H9 (cell line): Measurements from ENCODE around the gene NIM1K. TPM values are rescaled to one million over a fixed set of nuclear protein-coding genes. Genes with fewer than 3 reads are reported as not detected.
"Not testable (repeated sequence)": the region's sequence is repeated elsewhere in the genome, so short reads cannot be mapped to it uniquely, and the experiment has no call there.

Experiments used
- DNase-seq: peaks from one replicate; pipeline ENCODE4 v3.0.0-alpha.2; 2017
- H2AFZ ChIP-seq: one replicate; pipeline ENCODE4 v1.6.1; 2013; ENCODE audit warnings: mild to moderate bottlenecking, low read length, control low read depth, moderate library complexity
- H2AK5ac ChIP-seq: 2 replicates; pipeline ENCODE4 v1.6.1; 2013; ENCODE audit warnings: low read length, control low read depth, mixed read lengths; ENCODE audit not compliant: insufficient read length
- H2BK120ac ChIP-seq: one replicate; pipeline ENCODE4 v1.6.1; 2013; ENCODE audit warnings: low read depth, mild to moderate bottlenecking, low read length, control low read depth, inconsistent platforms; ENCODE audit not compliant: poor library complexity, severe bottlenecking
- H2BK12ac ChIP-seq: 2 replicates; pipeline ENCODE4 v1.6.1; 2013; ENCODE audit warnings: low read length, control low read depth, mixed read lengths, low read depth; ENCODE audit not compliant: insufficient read length
- H2BK15ac ChIP-seq: 2 replicates; pipeline ENCODE4 v1.6.1; 2013; ENCODE audit warnings: low read depth, low read length, control low read depth
- H2BK20ac ChIP-seq: one replicate; pipeline ENCODE4 v1.6.1; 2013; ENCODE audit warnings: low read depth, mild to moderate bottlenecking, low read length, control low read depth, inconsistent platforms; ENCODE audit not compliant: poor library complexity, severe bottlenecking
- H2BK5ac ChIP-seq: 2 replicates; pipeline ENCODE4 v1.6.1; 2013; ENCODE audit warnings: low read length, control low read depth, mixed read lengths; ENCODE audit not compliant: insufficient read length
- H3K14ac ChIP-seq: 2 replicates; pipeline ENCODE4 v1.6.1; 2013; ENCODE audit warnings: low read length, control low read depth; ENCODE audit not compliant: insufficient read depth
- H3K18ac ChIP-seq: 2 replicates; pipeline ENCODE4 v1.6.1; 2013; ENCODE audit warnings: low read depth, mild to moderate bottlenecking, mixed read lengths, low read length, control low read depth; ENCODE audit not compliant: insufficient read length
- H3K23ac ChIP-seq: 2 replicates; pipeline ENCODE4 v1.6.1; 2013; ENCODE audit warnings: low read length, control low read depth, mixed read lengths, low read depth; ENCODE audit not compliant: insufficient read length
- H3K23me2 ChIP-seq: 2 replicates; pipeline ENCODE4 v1.6.1; 2013; ENCODE audit warnings: low read depth, mild to moderate bottlenecking, mixed read lengths, low read length, control low read depth; ENCODE audit not compliant: insufficient read length, poor library complexity, severe bottlenecking
- H3K27ac ChIP-seq: 2 replicates; pipeline ENCODE4 v1.5.1; 2013; ENCODE audit warnings: low read length, control low read depth, mixed read lengths, low read depth; ENCODE audit not compliant: insufficient read length
- H3K27me3 ChIP-seq: 2 replicates; pipeline ENCODE4 v1.6.1; 2013; ENCODE audit warnings: low read length, control low read depth, inconsistent platforms; ENCODE audit not compliant: insufficient read depth
- H3K4ac ChIP-seq: 2 replicates; pipeline ENCODE4 v1.6.1; 2013; ENCODE audit warnings: low read depth, mild to moderate bottlenecking, control low read depth, inconsistent platforms, low read length, moderate library complexity
- H3K4me1 ChIP-seq: 2 replicates; pipeline ENCODE4 v1.6.1; 2013; ENCODE audit warnings: low read length, control low read depth, inconsistent platforms; ENCODE audit not compliant: insufficient read depth
- H3K4me2 ChIP-seq: 2 replicates; pipeline ENCODE4 v1.6.1; 2013; ENCODE audit warnings: low read length, control low read depth, mixed read lengths; ENCODE audit not compliant: insufficient read length, insufficient read depth
- H3K56ac ChIP-seq: 2 replicates; pipeline ENCODE4 v1.6.1; 2013; ENCODE audit warnings: low read depth, mild to moderate bottlenecking, mixed read lengths, low read length, control low read depth; ENCODE audit not compliant: insufficient read length
- H3K79me1 ChIP-seq: 2 replicates; pipeline ENCODE4 v1.6.1; 2013; ENCODE audit warnings: low read depth, mild to moderate bottlenecking, moderate library complexity, low read length, control low read depth, inconsistent platforms; ENCODE audit not compliant: insufficient read depth, poor library complexity, severe bottlenecking
- H3K79me2 ChIP-seq: 2 replicates; pipeline ENCODE4 v1.6.1; 2013; ENCODE audit warnings: low read length, control low read depth, inconsistent platforms; ENCODE audit not compliant: insufficient read depth
- H3K9ac ChIP-seq: 2 replicates; pipeline ENCODE4 v1.6.1; 2013; ENCODE audit warnings: low read length, control low read depth, mixed read lengths; ENCODE audit not compliant: insufficient read length; ENCODE audit errors: extremely low read depth
- H3K9me3 ChIP-seq: one replicate; pipeline ENCODE4 v1.6.1; 2013; ENCODE audit warnings: low read depth, low read length, inconsistent platforms; ENCODE audit not compliant: control insufficient read depth
- H3T11ph ChIP-seq: one replicate; pipeline ENCODE4 v1.6.1; 2013; ENCODE audit warnings: mild to moderate bottlenecking, low read length, control low read depth, inconsistent platforms
- H4K20me1 ChIP-seq: one replicate; pipeline ENCODE4 v1.6.1; 2013; ENCODE audit not compliant: control insufficient read depth, insufficient read length, insufficient read depth
- H4K5ac ChIP-seq: 2 replicates; pipeline ENCODE4 v1.6.1; 2013; ENCODE audit warnings: low read depth, mild to moderate bottlenecking, mixed read lengths, low read length, control low read depth; ENCODE audit not compliant: insufficient read length
- H4K8ac ChIP-seq: replicated peaks from 2 replicates; pipeline ENCODE4 v1.6.1; 2013; ENCODE audit warnings: low read length, control low read depth, mixed read lengths, low read depth; ENCODE audit not compliant: insufficient read length
- H4K91ac ChIP-seq: 2 replicates; pipeline ENCODE4 v1.6.1; 2013; ENCODE audit warnings: low read depth, mild to moderate bottlenecking, moderate library complexity, mixed read lengths, low read length, control low read depth; ENCODE audit not compliant: insufficient read length
- H3K27ac Mint-ChIP-seq, 3 experiments: 2 replicates in 2 of 3; 3 replicates in 1 of 3; pipeline ENCODE4 v1.8.0; 2020 to 2021; ENCODE audit warnings: mixed read lengths in 3 of 3, mild to moderate bottlenecking in 1 of 3, moderate library complexity in 1 of 3
- H3K27me3 Mint-ChIP-seq: 2 replicates; pipeline ENCODE4 v1.8.0; 2021; ENCODE audit warnings: low read depth, mild to moderate bottlenecking, moderate library complexity, mixed read lengths
- H3K36me3 Mint-ChIP-seq, 3 experiments: 2 replicates in 2 of 3; 3 replicates in 1 of 3; pipeline ENCODE4 v1.8.0; 2020 to 2021; ENCODE audit warnings: low read depth in 3 of 3, mixed read lengths in 3 of 3; ENCODE audit not compliant: insufficient read depth in 1 of 3
- H3K4me1 Mint-ChIP-seq, 2 experiments: 2 replicates each; pipeline ENCODE4 v1.8.0; 2020; ENCODE audit warnings: mixed read lengths in 2 of 2
- H3K4me3 Mint-ChIP-seq, 2 experiments: 2 replicates in 1 of 2; 3 replicates in 1 of 2; pipeline ENCODE4 v1.8.0; 2020 to 2021; ENCODE audit warnings: mild to moderate bottlenecking in 2 of 2, mixed read lengths in 2 of 2, moderate library complexity in 1 of 2
- H3K9me3 Mint-ChIP-seq, 2 experiments: 2 replicates in 1 of 2; 3 replicates in 1 of 2; pipeline ENCODE4 v1.8.0; 2020; ENCODE audit warnings: mild to moderate bottlenecking in 2 of 2, mixed read lengths in 2 of 2, moderate library complexity in 1 of 2
- WGBS: extraction: QIAGEN DNeasy Blood & Tissue Kit; methylation state at CpG from one replicate; pipeline ENCODE4 v1.1.7; 2013; ENCODE audit warnings: missing lambda C conversion rate, low lambda C conversion rate, mixed read lengths; ENCODE audit not compliant: insufficient read length; ENCODE audit errors: extremely low coverage; 5-methylcytosine and 5-hydroxymethylcytosine counted together
- total RNA-seq: library from RNA; stranded (reverse); gene quantifications from 2 replicates; pipeline ENCODE4 v1.2.1, GENCODE V29; 2021
- TF ChIP-seq, protein P1 (sequence below): fragments of 200-600 bp; sonication (generic); conservative IDR thresholded peaks from 3 replicates; pipeline ENCODE4 v1.8.0; 2021; ENCODE audit warnings: antibody characterized with exemption, mild to moderate bottlenecking

NIM1K gene
- total RNA-seq, 1 experiment from 2014 or later, result 0.07 TPM

DNA sequence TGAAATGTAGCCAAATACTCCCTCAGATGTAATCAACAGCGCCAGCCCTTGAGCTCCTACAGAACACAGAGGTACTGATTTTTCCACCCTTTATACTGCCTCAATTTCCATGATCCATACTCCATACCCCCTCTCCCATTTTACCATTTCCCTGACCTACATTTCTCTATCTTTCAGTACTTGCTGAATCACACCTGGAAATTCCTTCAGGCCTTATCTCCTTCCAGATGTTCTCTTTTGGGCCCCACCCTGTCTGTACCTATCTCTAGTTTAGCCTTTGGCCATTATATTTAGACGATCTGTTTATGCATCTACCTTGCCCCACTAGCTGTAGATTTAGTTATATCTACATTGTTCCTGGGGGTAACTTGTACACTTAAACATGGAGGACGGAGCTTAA is 5.5 kb downstream of the NIM1K start:
- no peak overlapping the region for H4K5ac ChIP-seq
- peaks cover 14 to 19% of the 10 kb centered on the region in 2 experiments for H3K4me1 Mint-ChIP-seq
- H2BK12ac ChIP-seq, result no peak overlapping the region
- WGBS, result no CpG with 5 or more reads among the region's 3 CpGs
- no peak overlapping the region for H3K4me3 Mint-ChIP-seq
- H3K4ac ChIP-seq, result no peak overlapping the region
- no peak overlapping the region for H3K4me2 ChIP-seq
- no peak overlapping the region for H2BK5ac ChIP-seq
- no peak overlapping the region for H2BK15ac ChIP-seq
- H3K23ac ChIP-seq, result no peak overlapping the region
- no peak overlapping the region for H3K27ac Mint-ChIP-seq
- H3K79me2 ChIP-seq, result no peaks in the 10 kb centered on the region
- no peak overlapping the region for H2AK5ac ChIP-seq
- TF ChIP-seq, protein P1, sequence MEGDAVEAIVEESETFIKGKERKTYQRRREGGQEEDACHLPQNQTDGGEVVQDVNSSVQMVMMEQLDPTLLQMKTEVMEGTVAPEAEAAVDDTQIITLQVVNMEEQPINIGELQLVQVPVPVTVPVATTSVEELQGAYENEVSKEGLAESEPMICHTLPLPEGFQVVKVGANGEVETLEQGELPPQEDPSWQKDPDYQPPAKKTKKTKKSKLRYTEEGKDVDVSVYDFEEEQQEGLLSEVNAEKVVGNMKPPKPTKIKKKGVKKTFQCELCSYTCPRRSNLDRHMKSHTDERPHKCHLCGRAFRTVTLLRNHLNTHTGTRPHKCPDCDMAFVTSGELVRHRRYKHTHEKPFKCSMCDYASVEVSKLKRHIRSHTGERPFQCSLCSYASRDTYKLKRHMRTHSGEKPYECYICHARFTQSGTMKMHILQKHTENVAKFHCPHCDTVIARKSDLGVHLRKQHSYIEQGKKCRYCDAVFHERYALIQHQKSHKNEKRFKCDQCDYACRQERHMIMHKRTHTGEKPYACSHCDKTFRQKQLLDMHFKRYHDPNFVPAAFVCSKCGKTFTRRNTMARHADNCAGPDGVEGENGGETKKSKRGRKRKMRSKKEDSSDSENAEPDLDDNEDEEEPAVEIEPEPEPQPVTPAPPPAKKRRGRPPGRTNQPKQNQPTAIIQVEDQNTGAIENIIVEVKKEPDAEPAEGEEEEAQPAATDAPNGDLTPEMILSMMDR, result no peak
- peaks cover 0 to 3% of the 10 kb centered on the region in 2 experiments; a peak in 1 of 5 replicates for H3K9me3 Mint-ChIP-seq
- H2BK120ac ChIP-seq, result no peak overlapping the region
- peaks cover 3% of the 10 kb centered on the region; the same call in 1 of the 2 replicates for H3K4me1 ChIP-seq
- no peak overlapping the region for H3K14ac ChIP-seq
- peaks cover 26% of the 10 kb centered on the region for H3K27me3 Mint-ChIP-seq
- DNase-seq, result no peak
- peaks cover 9% of the 10 kb centered on the region for H3K23me2 ChIP-seq
- H2AFZ ChIP-seq, result no peak overlapping the region
- no peaks in the 10 kb centered on the region for H3K36me3 Mint-ChIP-seq
- no peak overlapping the region for H3K56ac ChIP-seq
- H3K18ac ChIP-seq, result no peak overlapping the region
- H4K91ac ChIP-seq, result no peak overlapping the region
- peaks cover 6% of the 10 kb centered on the region; the same call in 1 of the 2 replicates for H3K27me3 ChIP-seq
- no peak overlapping the region for H3K27ac ChIP-seq
- H4K8ac ChIP-seq, result no peak overlapping the region
- no peaks in the 10 kb centered on the region for H3K9me3 ChIP-seq
- H3K9ac ChIP-seq, result no peak overlapping the region
- H3K79me1 ChIP-seq, result no peaks in the 10 kb centered on the region
- H3T11ph ChIP-seq, result no peak overlapping the region
- H2BK20ac ChIP-seq, result no peak overlapping the region
- no peaks in the 10 kb centered on the region for H4K20me1 ChIP-seq

DNA sequence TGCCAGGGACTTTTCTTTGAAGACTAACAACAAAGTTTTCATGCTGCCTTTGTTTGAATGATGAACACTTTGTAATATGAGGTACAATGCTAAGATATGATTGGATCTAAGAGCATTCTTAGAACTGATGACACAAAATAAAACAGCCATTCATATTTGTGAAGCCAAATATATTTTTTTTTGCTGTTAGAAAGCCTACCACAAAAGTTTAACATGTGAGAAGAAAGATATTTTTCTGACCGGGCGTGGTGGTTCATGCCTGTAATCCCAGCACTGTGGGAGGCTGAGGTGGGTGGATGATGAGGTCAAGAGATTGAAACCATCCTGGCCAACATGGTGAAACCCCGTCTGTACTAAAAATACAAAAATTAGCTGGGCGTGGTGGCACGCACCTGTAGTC is 9.4 kb downstream of the NIM1K start:
- not testable (repeated sequence) for H3K4ac ChIP-seq, H3K9me3 ChIP-seq, H3K4me1 ChIP-seq, H3K27me3 ChIP-seq, H3K27me3 Mint-ChIP-seq, H2BK5ac ChIP-seq, H3K9ac ChIP-seq, H3K27ac Mint-ChIP-seq, H3K23me2 ChIP-seq, H3K4me2 ChIP-seq, H4K5ac ChIP-seq, H4K8ac ChIP-seq, H2BK15ac ChIP-seq, H2AFZ ChIP-seq, H2BK20ac ChIP-seq, H3K79me2 ChIP-seq, H4K20me1 ChIP-seq, H3T11ph ChIP-seq, DNase-seq, H3K27ac ChIP-seq, H3K36me3 Mint-ChIP-seq, H4K91ac ChIP-seq, H3K23ac ChIP-seq, H2BK12ac ChIP-seq, H3K56ac ChIP-seq, H2AK5ac ChIP-seq, H3K18ac ChIP-seq, H3K9me3 Mint-ChIP-seq, H2BK120ac ChIP-seq, H3K4me3 Mint-ChIP-seq, H3K4me1 Mint-ChIP-seq, H3K14ac ChIP-seq, H3K79me1 ChIP-seq
- WGBS, result no CpG with 5 or more reads among the region's 5 CpGs
